Cardiac fibroblast (primary cell): ENCODE data around the gene RBPJL.

Experiments used
- DNase-seq, 2 donors: peaks; one replicate each; pipeline versions ENCODE4 v3.0.0 to v3.0.0-alpha.2; 2010; ENCODE audit warnings: low read depth in 2 of 2
- H3K4me3 ChIP-seq, 2 donors: replicated peaks in 1 of 2; 1 replicate in 1 of 2; 2 replicates in 1 of 2; pipeline ENCODE4 v1.5.1; 2011; ENCODE audit warnings: low read depth in 2 of 2, low read length in 2 of 2, mild to moderate bottlenecking in 2 of 2, moderate library complexity in 1 of 2
- TF ChIP-seq, protein P1 (sequence below): IDR thresholded peaks from one replicate; pipeline ENCODE4 v1.5.1; 2011; ENCODE audit warnings: low read depth, mild to moderate bottlenecking, low read length, inconsistent platforms

Gene RBPJL

DNA sequence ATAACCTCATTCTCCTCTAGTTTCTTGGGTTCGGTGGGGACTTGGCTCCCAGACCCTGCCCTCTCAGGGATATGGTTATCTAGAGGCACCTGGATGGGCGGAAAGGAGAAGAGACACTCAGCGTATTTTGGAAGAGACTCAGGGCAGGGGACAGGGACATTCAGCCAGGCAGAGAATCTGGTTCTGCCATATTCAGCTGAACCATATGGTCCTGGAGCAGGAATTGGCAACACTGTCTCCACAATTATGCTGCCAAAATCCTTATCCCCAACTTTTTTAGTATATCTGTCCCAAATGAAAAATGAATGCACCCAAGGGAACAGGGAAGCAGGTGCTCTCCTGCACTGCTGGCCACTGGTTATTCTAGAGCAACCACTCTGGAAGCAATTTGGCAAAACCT lies 23.8 kb downstream of the RBPJL start:
- H3K4me3 ChIP-seq, result no peak overlapping the region
- DNase-seq, result no peak
- TF ChIP-seq, protein P1, sequence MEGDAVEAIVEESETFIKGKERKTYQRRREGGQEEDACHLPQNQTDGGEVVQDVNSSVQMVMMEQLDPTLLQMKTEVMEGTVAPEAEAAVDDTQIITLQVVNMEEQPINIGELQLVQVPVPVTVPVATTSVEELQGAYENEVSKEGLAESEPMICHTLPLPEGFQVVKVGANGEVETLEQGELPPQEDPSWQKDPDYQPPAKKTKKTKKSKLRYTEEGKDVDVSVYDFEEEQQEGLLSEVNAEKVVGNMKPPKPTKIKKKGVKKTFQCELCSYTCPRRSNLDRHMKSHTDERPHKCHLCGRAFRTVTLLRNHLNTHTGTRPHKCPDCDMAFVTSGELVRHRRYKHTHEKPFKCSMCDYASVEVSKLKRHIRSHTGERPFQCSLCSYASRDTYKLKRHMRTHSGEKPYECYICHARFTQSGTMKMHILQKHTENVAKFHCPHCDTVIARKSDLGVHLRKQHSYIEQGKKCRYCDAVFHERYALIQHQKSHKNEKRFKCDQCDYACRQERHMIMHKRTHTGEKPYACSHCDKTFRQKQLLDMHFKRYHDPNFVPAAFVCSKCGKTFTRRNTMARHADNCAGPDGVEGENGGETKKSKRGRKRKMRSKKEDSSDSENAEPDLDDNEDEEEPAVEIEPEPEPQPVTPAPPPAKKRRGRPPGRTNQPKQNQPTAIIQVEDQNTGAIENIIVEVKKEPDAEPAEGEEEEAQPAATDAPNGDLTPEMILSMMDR, result no peak

DNA sequence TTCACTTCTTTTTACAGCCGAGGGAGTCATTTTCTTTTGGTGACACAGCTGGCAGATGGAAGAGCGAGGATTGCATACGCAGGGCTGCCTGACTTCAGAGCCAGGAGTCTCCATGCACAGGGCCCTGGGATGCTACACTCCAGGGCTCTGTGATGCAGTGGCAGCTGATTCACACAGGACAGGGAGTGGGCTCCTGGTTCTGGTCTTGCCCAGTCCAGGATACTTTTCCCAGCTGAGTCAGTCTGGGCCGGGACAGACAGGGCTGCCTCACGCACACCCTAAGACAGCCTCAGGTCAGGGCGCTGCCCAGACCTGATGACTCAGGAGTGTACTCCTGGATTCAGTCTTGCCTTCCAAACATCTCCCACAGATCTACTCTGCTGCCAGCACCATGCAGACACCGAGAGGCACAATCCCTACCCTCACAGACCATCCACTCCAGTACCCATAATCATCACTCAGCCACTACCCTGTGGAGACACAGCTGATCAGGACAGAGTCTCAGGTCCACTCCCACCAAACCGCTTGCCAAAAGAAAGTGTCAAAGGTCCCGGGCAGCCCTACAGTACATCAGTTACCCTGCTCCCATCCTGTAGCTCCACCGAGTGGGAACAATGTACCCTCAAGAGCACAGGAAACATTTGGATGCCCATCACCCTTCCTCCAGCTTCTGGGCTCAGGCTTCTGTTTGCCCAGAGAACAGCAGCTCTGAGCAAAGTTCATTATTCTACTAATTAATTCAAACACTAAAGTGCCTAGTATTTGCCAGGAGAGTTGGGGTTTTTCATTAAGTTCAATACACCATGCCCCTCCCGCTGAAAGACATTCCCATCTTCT lies 30.1 kb downstream of the RBPJL start:
- TF ChIP-seq, protein P1, result no peak
- no peak overlapping the region for H3K4me3 ChIP-seq
- DNase-seq, result peak; percentile 70 to 92

DNA sequence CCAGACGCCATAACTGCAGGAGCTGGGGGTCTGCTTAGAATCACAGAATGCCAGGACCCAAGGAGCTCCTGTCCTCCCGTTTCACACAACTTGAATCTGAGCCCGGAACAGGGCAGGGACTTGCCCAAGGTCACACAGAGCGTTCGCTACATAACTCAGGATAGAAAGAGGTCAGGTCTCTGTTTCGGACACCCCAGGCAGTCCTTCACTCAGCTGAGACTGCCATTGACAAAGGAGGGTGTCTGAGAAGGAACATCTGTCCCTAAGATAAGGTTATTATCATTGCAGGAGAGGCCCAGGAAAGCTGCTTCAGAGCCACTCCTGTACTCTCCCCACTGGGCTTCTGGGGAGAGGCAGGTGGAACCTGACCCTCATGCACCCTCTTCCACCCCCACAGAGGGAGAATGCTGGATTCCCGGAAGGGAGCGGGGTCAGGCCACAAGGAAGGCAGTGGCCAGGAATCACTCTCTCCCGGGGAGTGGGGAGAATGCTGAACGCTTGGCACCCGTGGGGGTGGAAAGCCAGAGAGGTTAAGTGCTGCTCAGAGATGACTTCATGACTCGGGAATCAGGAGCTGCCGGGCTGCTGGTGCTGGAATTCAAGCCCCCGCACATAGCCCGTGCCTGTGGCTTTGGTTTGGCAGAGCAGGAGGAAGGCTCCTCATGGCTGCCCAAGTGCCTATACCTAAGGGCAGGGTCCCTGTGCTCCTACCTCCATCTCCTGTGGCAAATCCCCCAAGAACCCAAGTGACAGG lies 30.9 kb downstream of the RBPJL start:
- peak; percentile 89 to 91 for DNase-seq
- TF ChIP-seq, protein P1, result no peak
- H3K4me3 ChIP-seq, result no peak overlapping the region

DNA sequence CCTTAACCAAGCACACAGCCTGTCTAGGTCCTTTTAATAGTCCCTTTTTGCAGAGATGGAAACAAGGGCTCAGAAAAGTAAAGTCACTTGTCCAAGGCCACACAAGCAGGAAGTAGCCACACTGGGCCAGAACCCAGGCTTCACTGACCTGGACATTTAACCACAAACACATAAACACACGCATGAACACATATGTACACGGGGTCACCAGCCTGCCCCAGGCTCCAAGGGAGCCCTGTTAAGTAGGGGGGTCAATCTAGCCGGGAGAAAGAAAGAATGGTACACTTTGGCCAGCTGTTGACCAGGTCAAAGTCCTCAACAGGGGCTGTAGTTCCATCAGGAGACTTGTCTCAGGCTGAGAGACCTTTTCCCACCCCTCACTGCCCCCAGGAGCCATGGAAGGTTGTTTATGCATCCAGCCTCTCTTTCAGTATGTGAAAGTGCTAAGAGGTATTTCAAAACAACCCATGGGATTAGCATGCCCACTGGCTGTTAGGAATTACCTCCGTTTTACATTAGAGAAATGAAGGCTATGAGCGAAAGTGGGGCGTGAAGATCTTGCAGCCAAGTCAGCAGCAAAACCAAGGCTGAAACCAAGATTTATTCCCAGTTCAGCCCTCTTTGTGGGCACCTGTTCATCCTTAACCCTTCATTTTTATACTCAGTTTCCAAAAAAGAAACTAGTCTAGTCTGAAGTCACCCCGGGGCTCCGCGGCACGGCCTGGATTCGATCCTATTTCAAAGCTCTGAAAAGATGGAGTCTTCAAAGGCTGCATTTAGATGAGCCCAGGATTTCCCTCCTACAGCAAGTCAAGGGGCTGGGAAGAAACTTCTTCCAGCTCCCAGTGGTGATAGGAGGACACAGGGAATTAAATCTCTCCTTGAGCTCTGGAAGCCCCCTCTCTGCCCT lies 31.7 kb downstream of the RBPJL start:
- TF ChIP-seq, protein P1, result no peak
- no peak overlapping the region for H3K4me3 ChIP-seq
- DNase-seq, result no peak

DNA sequence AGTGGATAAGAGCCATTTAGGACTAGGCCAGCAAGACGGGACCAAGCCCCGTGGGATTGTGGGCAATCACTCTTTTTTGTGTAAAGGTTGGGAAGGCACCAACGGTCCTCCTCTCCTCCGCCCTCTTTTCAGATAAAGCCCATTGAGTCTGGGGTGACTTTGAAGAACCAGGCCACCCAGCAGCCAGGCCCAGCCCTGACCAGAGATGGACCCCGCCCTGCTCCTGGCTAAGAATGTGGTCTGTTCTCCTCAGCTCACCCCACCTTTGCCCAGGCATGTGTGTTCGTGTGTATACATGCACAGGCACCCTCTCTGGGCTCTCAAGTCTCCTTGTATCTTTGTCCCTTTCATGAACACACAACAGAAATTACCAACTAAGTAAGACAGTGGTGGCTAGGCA lies 32.4 kb downstream of the RBPJL start:
- no peak overlapping the region for H3K4me3 ChIP-seq
- TF ChIP-seq, protein P1, result no peak
- no peak for DNase-seq

DNA sequence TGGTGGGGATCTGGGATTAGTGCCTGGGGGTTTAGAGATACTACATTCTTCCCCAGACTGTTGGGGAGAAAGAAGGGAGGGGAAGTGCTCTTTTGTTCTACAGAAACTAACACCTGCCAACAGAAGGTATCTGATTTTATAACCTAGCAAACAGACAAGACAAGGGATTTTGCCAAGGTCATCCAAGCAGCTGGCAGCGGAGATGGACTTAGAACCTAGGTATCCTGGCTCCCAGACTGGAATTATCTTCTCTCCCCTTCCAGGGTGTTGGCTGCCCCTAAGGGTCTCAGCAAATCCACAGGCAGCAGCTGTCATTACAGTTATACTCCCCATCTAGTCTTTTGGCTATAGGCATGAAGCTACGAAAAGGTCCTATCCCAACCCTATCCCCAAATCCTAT lies 33.2 kb downstream of the RBPJL start:
- DNase-seq, result no peak
- H3K4me3 ChIP-seq, result no peak overlapping the region
- TF ChIP-seq, protein P1, result no peak
